Measurements from ENCODE around the gene YPEL2. TPM values are rescaled to one million over a fixed set of nuclear protein-coding genes. Genes with fewer than 3 reads are reported as not detected.

Gene YPEL2
- total RNA-seq, 1 experiment from 2014 or later = 0.98 TPM

DNA sequence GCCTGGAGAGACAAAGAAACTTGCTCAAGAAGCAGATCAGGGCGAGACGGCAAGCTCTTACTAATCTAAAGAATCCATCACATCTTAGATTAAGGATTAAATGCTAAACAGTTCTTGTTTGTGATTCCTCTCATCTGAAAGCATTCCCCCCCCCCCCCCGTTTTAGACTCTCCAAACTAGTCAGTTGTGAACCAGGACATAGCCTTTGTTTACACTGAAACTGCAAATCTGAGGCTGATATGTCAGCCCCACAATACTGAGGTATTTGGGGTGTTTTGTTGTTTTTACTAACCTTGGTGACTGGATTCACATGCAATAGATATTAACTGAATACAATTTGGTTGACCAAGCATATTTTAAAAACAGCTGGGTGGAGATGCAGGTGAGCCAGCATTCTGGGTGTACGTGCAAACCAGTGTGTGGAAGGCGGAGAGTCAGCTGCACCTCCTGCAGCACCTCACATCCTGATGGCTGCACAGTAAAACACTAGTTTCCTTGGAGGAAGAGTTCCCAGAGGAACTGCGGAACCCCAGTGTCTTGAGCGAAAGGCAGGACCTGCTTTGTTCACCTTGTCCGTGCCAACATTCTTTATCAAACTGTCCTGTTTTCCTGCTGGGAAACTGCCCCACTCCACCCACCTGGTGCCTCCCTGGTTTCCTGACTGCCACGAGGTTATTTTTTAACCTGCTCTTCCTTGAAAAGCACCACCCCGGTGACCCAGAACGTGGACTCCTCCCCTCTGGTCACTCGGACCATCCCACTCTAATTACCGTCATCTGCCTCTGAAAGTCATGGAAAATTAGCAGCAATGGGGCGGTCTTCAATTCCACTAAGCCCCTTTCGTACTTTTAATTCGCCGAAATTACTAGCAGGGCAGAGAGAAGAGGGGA, 1.2 kb upstream of the YPEL2 start:
- H3K27me3 Mint-ChIP-seq (ENCODE audit: low read depth) = peaks cover 27% of the 10 kb centered on the region
- Histone ChIP-seq H2BK120ac (ENCODE audit: low read depth, low read length, poor library complexity, severe bottlenecking) (no peak overlapping the region), H3K23ac (ENCODE audit: insufficient read length, low read depth, low read length) (no peak overlapping the region), H4K8ac (replicated peaks; ENCODE audit: insufficient read length, low read depth, low read length) (no peak overlapping the region), H3K18ac (ENCODE audit: insufficient read length, low read depth, low read length) (no peak overlapping the region), H4K20me1 (ENCODE audit: control insufficient read depth, insufficient read depth, insufficient read length) (no peaks in the 10 kb centered on the region), H2BK20ac (ENCODE audit: low read depth, low read length, poor library complexity, severe bottlenecking) (no peak overlapping the region), H3K79me1 (ENCODE audit: insufficient read depth, low read depth, low read length, poor library complexity, severe bottlenecking) (no peaks in the 10 kb centered on the region), H3K79me2 (ENCODE audit: insufficient read depth, low read length) (no peaks in the 10 kb centered on the region), H2BK12ac (ENCODE audit: insufficient read length, low read depth, low read length) (no peak overlapping the region), H3K27me3 (ENCODE audit: insufficient read depth, low read length) (peaks cover 8% of the 10 kb centered on the region; the same call in 1 of the 2 replicates), H3K9ac (ENCODE audit: extremely low read depth, insufficient read length, low read length) (no peak overlapping the region), H3K4ac (ENCODE audit: low read depth, low read length) (no peak overlapping the region), H3T11ph (ENCODE audit: low read length) (no peak overlapping the region), H4K5ac (ENCODE audit: insufficient read length, low read depth, low read length) (no peak overlapping the region), H2BK15ac (ENCODE audit: low read depth, low read length) (no peak overlapping the region), H3K9me3 (ENCODE audit: control insufficient read depth, low read depth, low read length) (no peaks in the 10 kb centered on the region), H2AFZ (ENCODE audit: low read length) (no peak overlapping the region), H3K4me1 (ENCODE audit: insufficient read depth, low read length) (peaks cover 3% of the 10 kb centered on the region; the same call in 1 of the 2 replicates), H3K27ac (ENCODE audit: insufficient read length, low read depth, low read length) (no peak overlapping the region), H3K4me2 (ENCODE audit: insufficient read depth, insufficient read length, low read length) (peak overlapping the region; percentile 42), H2BK5ac (ENCODE audit: insufficient read length, low read length) (no peak overlapping the region), H3K23me2 (ENCODE audit: insufficient read length, low read depth, low read length, poor library complexity, severe bottlenecking) (peaks cover 6% of the 10 kb centered on the region), H3K56ac (ENCODE audit: insufficient read length, low read depth, low read length) (no peak overlapping the region), H4K91ac (ENCODE audit: insufficient read length, low read depth, low read length) (no peak overlapping the region), H3K14ac (ENCODE audit: insufficient read depth, low read length) (no peak overlapping the region), H2AK5ac (ENCODE audit: insufficient read length, low read length) (no peak overlapping the region)
- peak; percentile 69 for DNase-seq
- TF ChIP-seq, protein P1, sequence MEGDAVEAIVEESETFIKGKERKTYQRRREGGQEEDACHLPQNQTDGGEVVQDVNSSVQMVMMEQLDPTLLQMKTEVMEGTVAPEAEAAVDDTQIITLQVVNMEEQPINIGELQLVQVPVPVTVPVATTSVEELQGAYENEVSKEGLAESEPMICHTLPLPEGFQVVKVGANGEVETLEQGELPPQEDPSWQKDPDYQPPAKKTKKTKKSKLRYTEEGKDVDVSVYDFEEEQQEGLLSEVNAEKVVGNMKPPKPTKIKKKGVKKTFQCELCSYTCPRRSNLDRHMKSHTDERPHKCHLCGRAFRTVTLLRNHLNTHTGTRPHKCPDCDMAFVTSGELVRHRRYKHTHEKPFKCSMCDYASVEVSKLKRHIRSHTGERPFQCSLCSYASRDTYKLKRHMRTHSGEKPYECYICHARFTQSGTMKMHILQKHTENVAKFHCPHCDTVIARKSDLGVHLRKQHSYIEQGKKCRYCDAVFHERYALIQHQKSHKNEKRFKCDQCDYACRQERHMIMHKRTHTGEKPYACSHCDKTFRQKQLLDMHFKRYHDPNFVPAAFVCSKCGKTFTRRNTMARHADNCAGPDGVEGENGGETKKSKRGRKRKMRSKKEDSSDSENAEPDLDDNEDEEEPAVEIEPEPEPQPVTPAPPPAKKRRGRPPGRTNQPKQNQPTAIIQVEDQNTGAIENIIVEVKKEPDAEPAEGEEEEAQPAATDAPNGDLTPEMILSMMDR (conservative IDR thresholded peaks at IDR 0.05) = no peak
- peak overlapping the region; percentile 21 to 73 for H3K4me3 Mint-ChIP-seq
- WGBS (ENCODE audit: extremely low coverage, insufficient read length, low lambda C conversion rate) = no CpG with 5 or more reads among the region's 17 CpGs
- H3K9me3 Mint-ChIP-seq = no peaks in the 10 kb centered on the region
- peak overlapping the region in 1 of 3 experiments; percentile 21; a peak in 1 of 7 replicates for H3K27ac Mint-ChIP-seq
- H3K4me1 Mint-ChIP-seq = peaks cover 39 to 43% of the 10 kb centered on the region in 2 experiments
- H3K36me3 Mint-ChIP-seq (ENCODE audit: insufficient read depth in 1 of 3, low read depth in 3 of 3) = no peaks in the 10 kb centered on the region; a peak in 1 of 7 replicates
